HEK293 (cell line): Measurements from ENCODE around the gene PGS1.

Source experiments
- CTCF ChIA-PET: fragments of 350-600 bp; formaldehyde crosslinking; extraction: SDS; loops from one replicate; lab custom pipeline; 2021; ENCODE audit warnings: antibody characterized with exemption; lab: Yijun Ruan, JAX
- POLR2A ChIA-PET: fragments of 300-600 bp; formaldehyde crosslinking; extraction: SDS; loops from one replicate; lab custom pipeline; 2020; ENCODE audit warnings: antibody characterized with exemption, inconsistent platforms; lab: Yijun Ruan, JAX
- H3K27ac ChIP-seq: fragments of 200-500 bp; sonication (Bioruptor generic); 2 replicates; pipeline ENCODE4 v1.5.1; 2014; ENCODE audit warnings: low read depth, low read length, control low read depth, inconsistent platforms; ENCODE audit errors: extremely low read depth
- H3K36me3 ChIP-seq, 2 experiments: fragments of 200-500 bp in 1 of 2; sonication (Bioruptor generic) in 1 of 2; 1 replicate in 1 of 2; 2 replicates in 1 of 2; pipeline ENCODE4 v1.5.1; 2014 to 2017; ENCODE audit warnings: inconsistent platforms in 2 of 2, low read length in 2 of 2; ENCODE audit not compliant: control insufficient read depth in 2 of 2, insufficient read depth in 1 of 2
- H3K4me1 ChIP-seq: fragments of 200-500 bp; sonication (Bioruptor generic); 2 replicates; pipeline ENCODE4 v1.5.1; 2014; ENCODE audit warnings: mild to moderate bottlenecking, low read length, inconsistent platforms; ENCODE audit not compliant: control insufficient read depth, insufficient read depth
- H3K4me3 ChIP-seq: 2 replicates; pipeline ENCODE4 v1.5.1; 2011; ENCODE audit warnings: low read depth, mild to moderate bottlenecking, control low read depth, low read length, moderate library complexity
- H3K9me3 ChIP-seq: fragments of 200-500 bp; sonication (Bioruptor generic); 2 replicates; pipeline ENCODE4 v1.5.1; 2014; ENCODE audit warnings: low read depth, low read length, inconsistent platforms; ENCODE audit not compliant: control insufficient read depth, insufficient read depth
- BCL11A ChIP-seq: fragments of 450-650 bp; formaldehyde crosslinking; IDR thresholded peaks from 2 replicates; pipeline ENCODE4 v1.5.1; 2016; ENCODE audit warnings: low read depth, missing biosample characterization, missing genetic modification characterization
- ELK4 ChIP-seq: IDR thresholded peaks from 2 replicates; pipeline ENCODE4 v1.6.1; 2011; ENCODE audit warnings: mild to moderate bottlenecking, low read depth, low read length, borderline replicate concordance
- GLIS1 ChIP-seq: fragments of 450-650 bp; formaldehyde crosslinking; IDR thresholded peaks from 2 replicates; pipeline ENCODE4 v1.5.1; 2016; ENCODE audit warnings: missing biosample characterization, missing genetic modification characterization
- OSR2 ChIP-seq: fragments of 450-650 bp; formaldehyde crosslinking; IDR thresholded peaks from 2 replicates; pipeline ENCODE4 v1.5.1; 2016; ENCODE audit warnings: missing biosample characterization, missing genetic modification characterization
- PRDM10 ChIP-seq: fragments of 450-650 bp; formaldehyde crosslinking; IDR thresholded peaks from 2 replicates; pipeline ENCODE4 v1.5.1; 2016; ENCODE audit warnings: missing biosample characterization, missing genetic modification characterization
- SP7 ChIP-seq: fragments of 450-650 bp; formaldehyde crosslinking; IDR thresholded peaks from 2 replicates; pipeline ENCODE4 v1.5.1; 2016; ENCODE audit warnings: missing biosample characterization, missing genetic modification characterization
- ZBTB21 ChIP-seq: fragments of 450-650 bp; formaldehyde crosslinking; IDR thresholded peaks from 2 replicates; pipeline ENCODE4 v1.5.1; 2017; ENCODE audit warnings: missing biosample characterization, missing genetic modification characterization
- ZEB2 ChIP-seq: fragments of 450-650 bp; formaldehyde crosslinking; IDR thresholded peaks from 2 replicates; pipeline ENCODE4 v1.5.1; 2016; ENCODE audit warnings: missing biosample characterization, missing genetic modification characterization
- ZNF140 ChIP-seq: fragments of 450-650 bp; formaldehyde crosslinking; IDR thresholded peaks from 2 replicates; pipeline ENCODE4 v1.5.1; 2016; ENCODE audit warnings: missing biosample characterization, missing genetic modification characterization
- ZNF223 ChIP-seq: fragments of 450-650 bp; formaldehyde crosslinking; IDR thresholded peaks from 2 replicates; pipeline ENCODE4 v1.5.1; 2016; ENCODE audit warnings: missing biosample characterization, missing genetic modification characterization
- ZNF292 ChIP-seq: fragments of 450-650 bp; formaldehyde crosslinking; IDR thresholded peaks from 2 replicates; pipeline ENCODE4 v1.5.1; 2016; ENCODE audit warnings: low read depth, missing biosample characterization, missing genetic modification characterization, borderline replicate concordance
- ZNF335 ChIP-seq: fragments of 450-650 bp; formaldehyde crosslinking; conservative IDR thresholded peaks from 2 replicates; pipeline ENCODE4 v1.5.1; 2016; ENCODE audit warnings: missing biosample characterization, missing genetic modification characterization
- ZNF341 ChIP-seq: fragments of 450-650 bp; formaldehyde crosslinking; IDR thresholded peaks from 2 replicates; pipeline ENCODE4; 2016; ENCODE audit warnings: low read depth, missing biosample characterization, missing genetic modification characterization
- ZNF530 ChIP-seq: fragments of 450-650 bp; formaldehyde crosslinking; IDR thresholded peaks from 2 replicates; pipeline ENCODE4 v1.5.1; 2016; ENCODE audit warnings: low read depth, missing biosample characterization, missing genetic modification characterization
- ZNF660 ChIP-seq: fragments of 450-650 bp; IDR thresholded peaks from 2 replicates; pipeline ENCODE4 v1.5.1; 2018; ENCODE audit warnings: missing biosample characterization, mild to moderate bottlenecking, missing genetic modification characterization
- ZNF664 ChIP-seq: fragments of 450-650 bp; formaldehyde crosslinking; IDR thresholded peaks from 2 replicates; pipeline ENCODE4 v1.5.1; 2016; ENCODE audit warnings: missing biosample characterization, missing genetic modification characterization
- ZNF76 ChIP-seq: fragments of 450-650 bp; formaldehyde crosslinking; IDR thresholded peaks from 2 replicates; pipeline ENCODE4; 2016; ENCODE audit warnings: low read depth, missing biosample characterization, missing genetic modification characterization, borderline replicate concordance
- ZNF777 ChIP-seq: fragments of 450-650 bp; formaldehyde crosslinking; IDR thresholded peaks from 2 replicates; pipeline ENCODE4 v1.5.1; 2017; ENCODE audit warnings: missing biosample characterization, missing genetic modification characterization, borderline replicate concordance
- ZNF843 ChIP-seq: fragments of 450-650 bp; formaldehyde crosslinking; IDR thresholded peaks from 2 replicates; pipeline ENCODE4 v1.5.1; 2016; ENCODE audit warnings: missing biosample characterization, missing genetic modification characterization
- ZSCAN16 ChIP-seq: fragments of 450-650 bp; formaldehyde crosslinking; IDR thresholded peaks from 2 replicates; pipeline ENCODE4 v1.5.1; 2016; ENCODE audit warnings: missing biosample characterization, missing genetic modification characterization
- ZSCAN4 ChIP-seq: fragments of 450-650 bp; formaldehyde crosslinking; IDR thresholded peaks from 2 replicates; pipeline ENCODE4 v1.5.1; 2017; ENCODE audit warnings: missing biosample characterization, missing genetic modification characterization

Gene PGS1

GRCh38 chr17:78348055-78348770, 30.2 kb upstream of the PGS1 start:
- ChIA-PET POLR2A (interaction anchor here (0.7 kb wide), 1 partner anchor 26 kb away, joined by 3 read pairs; no protein-coding TSS in a partner anchor), CTCF (interaction anchor here (3.5 kb wide), 1 partner anchor 13 kb away, joined by 13 read pairs; no protein-coding TSS in a partner anchor)
- Histone ChIP-seq H3K4me3 (no peak overlapping the region), H3K9me3 (no peaks in the 10 kb centered on the region), H3K4me1 (peaks cover 5% of the 10 kb centered on the region), H3K27ac (no peak overlapping the region), H3K36me3 (no peaks in the 10 kb centered on the region)
- TF ChIP-seq ZSCAN4 (tag by site-specific recombination) = no peak
- TF ChIP-seq BCL11A (tag by site-specific recombination) = no peak
- TF ChIP-seq ZNF664 (tag by site-specific recombination) = no peak
- TF ChIP-seq OSR2 = no peak
- TF ChIP-seq ZNF530 (tag by site-specific recombination) = no peak
- TF ChIP-seq GLIS1 (tag by site-specific recombination) = peak; percentile 46
- TF ChIP-seq ZNF843 (tag by site-specific recombination) = no peak
- peak; percentile 83 for TF ChIP-seq ZNF341 (tag by site-specific recombination)
- TF ChIP-seq ZNF140 (tag by site-specific recombination) = no peak
- no peak for TF ChIP-seq ZNF292 (tag by site-specific recombination)
- no peak for TF ChIP-seq ELK4
- TF ChIP-seq ZBTB21 (tag by site-specific recombination) = no peak
- no peak for TF ChIP-seq ZNF777
- no peak for TF ChIP-seq SP7 (tag by site-specific recombination)

GRCh38 chr17:78349891-78350642, 28.4 kb upstream of the PGS1 start:
- POLR2A ChIA-PET = no interaction called here
- Histone ChIP-seq H3K4me1 (peaks cover 10% of the 10 kb centered on the region), H3K27ac (no peak overlapping the region)

More at GRCh38 chr17:78349891-78350642, 28.4 kb upstream of the PGS1 start:
- Histone ChIP-seq H3K9me3 (no peaks in the 10 kb centered on the region), H3K4me3 (no peak overlapping the region)
- CTCF ChIA-PET = interaction anchor here (0.6 kb wide), 1 partner anchor 10 kb away, joined by 3 read pairs; no protein-coding TSS in a partner anchor
- TF ChIP-seq ZNF76 (tag by site-specific recombination) (no peak), PRDM10 (tag by site-specific recombination) (peak; percentile 79), ZNF223 (0 out of 2 replicates have a peak, but pooled peaks have one; percentile 10), ZEB2 (peak; percentile 90), ZSCAN16 (tag by site-specific recombination) (no peak), ZNF335 (tag by site-specific recombination) (0 out of 2 replicates have a peak, but pooled peaks have one; percentile 16), ZNF660 (tag by site-specific recombination) (0 out of 2 replicates have a peak, but pooled peaks have one; percentile 13)
- TF ChIP-seq, all 188 proteins: peak for 5
- no peaks in the 10 kb centered on the region for H3K36me3 ChIP-seq
